Fibroblast of skin of right quadriceps (primary cell): ENCODE measurements around the gene TOMM70.

ENCODE experiments used
- DNase-seq: peaks from one replicate; pipeline ENCODE4 v3.0.0-alpha.2; 2013

Gene TOMM70

DNA sequence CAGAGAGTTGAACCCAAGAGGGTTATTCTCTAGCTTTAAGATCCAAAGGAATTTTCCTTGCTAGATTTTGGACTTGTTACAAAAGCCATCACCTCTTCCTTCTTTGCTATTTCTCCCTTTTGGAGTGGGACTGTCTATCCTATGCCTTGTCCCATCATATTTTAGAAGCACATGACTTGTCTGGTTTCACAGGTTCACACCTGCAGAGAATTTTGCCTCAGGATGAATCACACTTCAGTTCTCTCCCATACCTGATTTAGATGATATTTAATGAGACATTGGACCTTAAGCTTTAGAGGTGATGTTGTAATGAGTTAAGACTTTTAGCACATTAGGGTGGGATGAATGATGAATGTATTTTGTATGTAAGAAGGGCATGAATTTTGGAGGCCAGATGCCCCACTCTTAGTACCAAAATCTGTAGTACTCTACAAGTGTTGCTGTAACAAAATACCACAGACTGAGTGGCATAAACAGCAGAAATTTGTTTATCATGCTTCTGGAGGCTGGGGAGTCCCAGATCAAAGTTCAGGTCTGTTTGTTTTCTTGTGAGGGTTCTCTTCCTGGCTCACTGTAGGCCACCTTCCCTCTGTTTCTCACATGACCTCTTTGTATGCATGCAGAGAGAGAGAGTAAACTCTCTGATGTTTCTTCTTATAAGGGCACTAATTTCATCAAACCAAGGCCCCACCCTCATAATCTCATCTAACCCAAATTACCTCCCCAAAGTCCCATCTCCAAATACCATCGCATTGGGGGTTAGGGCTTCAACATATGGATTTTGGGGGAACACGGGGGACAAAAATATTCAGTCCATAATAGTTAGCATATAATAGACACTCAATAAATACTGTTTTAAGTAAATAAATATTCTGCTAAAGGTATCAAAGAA, 10.4 kb upstream of the TOMM70 start:
- DNase-seq, result no peak

- DNase-seq, result no peak
Observed at GRCh38 chr3:100407977-100408532, 7.2 kb upstream of the TOMM70 start.

DNA sequence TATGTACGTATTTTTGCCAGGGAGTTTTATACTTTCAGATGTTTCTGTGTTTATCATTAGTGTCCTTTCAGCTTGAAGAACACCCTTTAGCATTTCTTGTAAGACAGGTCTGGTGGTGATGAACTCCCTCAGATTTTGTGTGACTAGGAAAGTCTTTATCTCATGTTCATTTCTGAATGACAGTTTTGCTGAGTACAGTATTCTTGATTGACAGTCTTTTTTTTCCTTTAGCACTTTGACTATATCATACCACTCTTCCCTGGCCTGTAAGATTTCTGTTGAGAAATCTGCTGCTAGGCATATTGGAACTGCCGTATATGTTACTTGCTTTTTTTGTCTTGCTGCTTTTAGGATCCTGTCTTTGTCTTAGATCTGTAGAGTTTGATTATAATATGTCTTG, 6.3 kb upstream of the TOMM70 start:
- no peak for DNase-seq

DNA sequence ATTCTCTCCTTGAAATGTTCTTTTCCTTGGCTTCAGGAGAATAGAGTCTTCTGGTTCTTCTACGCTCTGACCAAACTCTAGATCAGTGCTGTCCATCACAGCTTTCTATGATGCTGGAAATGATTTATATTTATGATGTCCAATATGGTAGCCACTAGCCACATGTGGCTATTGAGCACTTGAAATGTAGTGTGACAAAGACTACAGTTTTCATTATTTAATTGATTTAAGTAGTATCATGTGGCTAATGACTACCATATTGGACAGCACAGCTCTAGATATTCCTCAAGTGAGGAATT, 3.3 kb upstream of the TOMM70 start:
- DNase-seq, result no peak

DNA sequence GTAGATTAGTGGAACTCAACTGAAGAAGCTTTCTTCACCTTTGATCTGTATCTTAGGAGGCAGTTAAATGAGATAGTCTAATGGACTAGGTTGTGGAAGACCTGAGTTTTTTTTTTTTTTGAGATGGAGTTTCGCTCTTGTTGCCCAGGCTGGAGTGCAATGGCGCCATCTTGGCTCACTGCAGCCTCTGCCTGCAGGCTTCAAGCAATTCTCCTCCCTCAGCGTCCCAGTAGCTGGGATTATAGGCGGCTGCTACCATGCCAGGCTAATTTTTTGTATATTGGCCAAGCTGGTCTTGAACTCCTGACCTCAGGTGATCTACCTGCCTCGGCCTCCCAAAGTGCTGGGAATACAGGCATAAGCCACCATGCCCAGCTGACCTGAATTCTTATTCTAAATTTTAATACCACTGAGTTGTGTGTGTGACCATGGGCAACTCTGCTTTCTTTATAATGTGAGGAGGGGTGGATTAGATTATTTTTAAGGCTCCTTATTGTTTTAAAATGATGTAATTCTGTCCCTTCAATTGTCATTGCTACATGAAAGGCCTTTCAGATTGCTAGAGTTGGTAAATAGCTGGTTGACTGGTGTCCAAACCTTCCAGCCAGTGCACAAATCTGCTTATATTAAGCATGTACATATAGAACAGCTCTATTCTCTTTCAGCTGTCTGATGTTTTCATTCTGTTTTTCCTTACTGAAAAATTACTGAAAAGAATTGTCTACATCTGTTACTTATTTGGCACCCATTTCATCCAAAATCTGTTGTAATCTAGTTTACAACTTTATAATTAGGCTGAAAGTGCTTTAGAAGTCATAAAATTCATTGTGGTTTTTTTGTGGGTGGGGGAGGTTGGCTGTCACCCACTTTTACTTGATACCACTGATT, 2.7 kb upstream of the TOMM70 start:
- DNase-seq, result peak; percentile 49

GRCh38 chr3:100402891-100403290, 2.0 kb upstream of the TOMM70 start:
- DNase-seq, result no peak

- peak; percentile 56 for DNase-seq
Observed at GRCh38 chr3:100402256-100402655, 1.4 kb upstream of the TOMM70 start.

DNA sequence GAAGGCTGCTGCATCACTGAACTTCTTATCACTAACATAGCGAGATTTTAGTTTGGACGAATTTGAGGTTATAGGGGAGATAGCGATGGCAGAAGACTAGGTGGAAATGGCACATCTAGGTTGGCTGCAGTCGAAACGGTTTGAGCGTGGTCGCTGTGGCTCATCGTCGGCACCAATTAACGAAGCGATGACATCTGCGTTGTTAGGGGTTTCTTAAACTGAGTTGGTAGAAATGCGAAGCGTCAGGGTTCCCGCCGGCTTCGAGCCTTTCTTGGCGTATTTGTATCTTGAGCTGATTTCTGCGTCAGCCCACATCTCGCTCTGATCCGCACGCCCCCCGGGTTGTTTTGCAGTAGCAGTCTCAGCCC, 769 bp upstream of the TOMM70 start:
- DNase-seq, result peak; percentile 56

- DNase-seq, result no peak
Observed at GRCh38 chr3:100400419-100400779, 490 bp downstream of the TOMM70 start.

GRCh38 chr3:100399341-100400071, 1.4 kb downstream of the TOMM70 start:
- DNase-seq, result no peak

DNA sequence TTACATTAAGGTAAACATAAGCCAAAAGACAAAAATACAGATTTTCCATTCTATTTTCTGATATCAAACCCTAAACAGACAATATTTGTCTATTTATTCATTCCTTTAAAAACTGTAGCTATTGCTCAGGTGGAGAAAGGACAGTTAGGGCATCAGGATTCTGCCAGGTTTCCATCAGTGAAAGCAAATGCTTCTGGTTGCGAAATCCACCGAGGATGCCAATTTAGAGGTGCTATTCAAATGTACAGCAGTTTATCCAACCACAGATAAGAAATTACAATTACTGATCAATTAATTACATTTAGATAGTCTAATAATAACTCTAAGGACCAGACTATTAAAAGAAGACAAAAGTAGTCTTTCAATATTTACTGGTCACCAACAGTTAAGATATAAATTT, 3.9 kb downstream of the TOMM70 start:
- DNase-seq, result no peak

DNA sequence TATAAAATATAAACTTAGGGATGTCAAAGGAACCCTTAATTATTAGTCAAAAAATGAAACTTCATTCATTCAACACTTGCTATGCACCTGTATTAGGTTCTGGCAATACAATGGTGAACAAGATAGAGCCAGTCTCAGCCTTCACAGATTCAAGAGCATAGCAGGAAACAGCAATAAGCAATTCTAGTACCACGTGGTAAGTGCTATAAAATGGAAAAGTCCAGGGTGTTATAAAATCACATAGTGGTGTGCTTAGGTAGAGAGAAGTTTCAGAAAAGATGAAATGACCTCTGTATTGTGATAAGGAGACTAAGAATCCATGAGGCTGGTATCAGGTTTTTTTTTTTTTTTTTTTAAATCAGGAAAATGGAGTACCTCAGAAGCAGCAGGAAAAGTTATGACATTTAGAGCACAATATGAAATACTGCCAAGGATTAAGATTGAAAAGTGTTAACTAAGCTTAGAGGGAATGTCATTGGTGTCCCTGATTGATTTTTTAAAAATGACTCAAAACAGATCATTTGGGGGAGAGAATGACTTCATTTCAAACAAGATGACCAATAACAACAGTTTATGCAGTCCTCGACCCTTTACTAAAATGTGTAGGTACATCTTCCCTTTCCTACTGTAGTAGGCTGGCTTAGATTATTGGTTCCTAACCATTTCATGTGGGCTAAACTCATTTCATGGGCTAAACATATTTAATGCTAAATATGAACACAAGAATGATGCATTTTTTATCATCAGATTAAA, 5.0 kb downstream of the TOMM70 start:
- DNase-seq, result no peak

DNA sequence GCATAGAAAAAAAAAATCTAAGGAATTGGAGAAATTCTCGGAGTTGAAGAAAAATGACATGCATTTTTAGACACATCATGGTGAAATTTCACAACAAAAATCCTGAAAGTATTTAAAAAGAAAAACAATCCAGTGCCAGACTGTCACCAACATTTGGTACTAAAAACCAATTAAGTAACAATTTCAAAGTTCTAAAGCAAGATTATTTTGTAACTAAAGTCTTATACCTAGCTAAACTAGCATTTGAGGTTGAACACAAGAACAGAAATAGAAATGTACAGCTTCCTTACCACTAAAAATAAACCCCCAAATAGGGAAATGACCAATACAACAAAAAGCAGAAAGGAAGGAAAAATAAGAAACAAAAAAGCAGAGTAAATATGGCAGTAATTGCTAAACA, 11.9 kb downstream of the TOMM70 start:
- no peak for DNase-seq

GRCh38 chr3:100386437-100387074, 14.3 kb downstream of the TOMM70 start:
- DNase-seq, result no peak

- no peak for DNase-seq
Observed at GRCh38 chr3:100384733-100385525, 16.0 kb downstream of the TOMM70 start.

DNA sequence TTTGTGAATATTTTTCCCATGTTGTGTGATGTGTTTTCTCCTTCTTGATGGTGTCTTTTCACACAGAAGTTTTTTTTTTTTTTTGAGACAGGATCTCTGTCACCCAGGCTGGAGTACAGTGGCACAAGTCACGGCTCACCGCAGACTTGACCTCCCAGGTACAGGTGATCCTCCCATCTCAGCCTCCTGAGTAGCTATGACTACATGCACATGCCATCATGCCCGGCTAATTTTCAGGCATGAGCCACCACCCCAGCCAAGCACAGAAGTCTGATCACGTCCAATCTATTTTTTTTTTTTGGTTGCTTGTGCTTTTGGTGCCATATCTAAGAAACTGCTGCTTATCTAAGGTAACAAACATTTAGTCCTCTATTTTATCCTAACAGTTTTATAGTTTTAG, 24.6 kb downstream of the TOMM70 start:
- no peak for DNase-seq

GRCh38 chr3:100374521-100374920, 26.4 kb downstream of the TOMM70 start:
- no peak for DNase-seq

DNA sequence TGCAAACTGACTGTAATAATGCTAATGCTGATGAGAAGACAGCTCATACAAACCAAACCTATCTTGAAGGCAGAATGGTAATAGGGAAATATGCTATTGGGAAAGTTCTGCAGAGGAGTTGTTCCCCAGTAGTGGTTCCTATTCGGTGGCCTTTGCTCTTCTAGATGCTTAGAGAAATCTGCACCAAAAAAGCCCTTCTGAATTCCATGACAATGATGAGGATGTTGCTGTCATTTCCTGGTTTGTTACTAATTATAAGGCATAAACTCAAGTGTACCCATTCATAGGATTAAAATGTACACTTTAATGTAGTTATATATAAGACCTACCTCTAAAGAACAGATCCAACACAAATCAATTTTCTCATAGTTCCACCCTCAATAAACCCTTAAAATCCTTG, 30.1 kb downstream of the TOMM70 start:
- DNase-seq, result peak; percentile 24

DNA sequence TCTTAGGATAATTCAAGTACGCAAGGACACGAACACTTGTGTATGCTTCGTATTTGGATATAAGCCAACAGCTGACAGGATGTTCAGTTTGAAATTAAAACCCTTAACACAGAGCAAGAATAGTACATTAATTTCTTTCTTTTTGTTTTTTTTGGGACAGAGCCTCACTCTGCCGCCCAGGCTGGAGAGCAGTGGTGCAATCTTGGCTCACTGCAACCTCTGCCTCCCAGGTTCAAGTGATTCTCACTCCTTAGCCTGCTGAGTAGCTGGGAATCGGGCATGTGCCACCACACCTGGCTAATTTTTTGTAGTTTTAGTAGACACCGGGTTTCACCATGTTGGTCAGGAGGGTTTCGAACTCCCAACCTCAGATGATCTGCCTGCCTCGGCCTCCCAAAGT, 32.4 kb downstream of the TOMM70 start:
- no peak for DNase-seq

DNA sequence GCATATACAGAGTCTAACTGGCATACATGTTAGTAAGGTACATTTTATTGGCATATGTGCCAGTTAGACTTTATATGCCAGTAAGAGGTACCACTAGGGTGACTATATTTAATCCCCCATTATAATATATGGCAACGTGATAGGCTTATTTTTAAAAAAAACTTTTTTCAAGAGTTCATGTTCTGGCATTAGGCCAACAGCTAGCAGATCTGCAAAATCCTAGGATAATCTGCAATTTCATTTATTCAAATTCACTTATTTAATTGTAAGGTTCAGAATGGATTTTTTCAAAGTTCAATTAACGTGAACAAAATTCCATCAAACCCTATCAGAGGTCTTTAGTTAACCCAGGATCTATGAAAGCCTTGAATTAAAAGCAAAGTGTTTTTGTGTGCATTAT, 34.5 kb downstream of the TOMM70 start:
- no peak for DNase-seq

DNA sequence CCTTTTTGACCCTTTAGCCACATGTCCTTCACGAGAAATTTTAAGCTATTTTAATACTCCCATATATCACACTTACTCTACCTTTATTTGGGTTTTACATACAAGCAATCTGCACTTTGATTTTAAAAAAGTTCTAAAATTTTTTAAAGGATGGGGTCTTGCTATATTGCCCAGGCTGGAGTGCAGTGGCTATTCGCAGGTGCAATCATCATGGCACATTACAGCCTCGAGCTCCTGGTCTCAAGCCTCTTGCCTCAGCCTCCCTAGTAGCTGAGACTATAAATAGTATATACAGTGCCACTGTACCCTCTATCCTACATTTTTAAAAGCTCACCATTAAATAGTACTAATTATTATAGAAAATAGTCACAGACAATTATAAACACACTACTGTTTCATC, 36.5 kb downstream of the TOMM70 start:
- DNase-seq, result no peak
